Adrenal gland (tissue), 12 donors: ENCODE data around the gene PHETA2. TPM values are rescaled to one million over a fixed set of nuclear protein-coding genes. Genes with fewer than 3 reads are reported as not detected.

Experiments
- DNase-seq, 7 donors: peaks; one replicate each; pipeline ENCODE4 v3.0.0-alpha.2; 2019 to 2020
- H3K27ac ChIP-seq, 5 donors: fragments of 200-600 bp; sonication (generic) in 4 of 5; 1 replicate in 3 of 5; 2 replicates in 2 of 5; pipeline versions ENCODE4 v1.5.1 to v1.8.0; 2016 to 2020; ENCODE audit warnings: mild to moderate bottlenecking in 1 of 5
- H3K27me3 ChIP-seq: fragments of 200-600 bp; 2 replicates; pipeline ENCODE4 v1.8.0; 2021
- H3K36me3 ChIP-seq, 2 donors: fragments of 200-600 bp; replicated peaks in 1 of 2; 1 replicate in 1 of 2; 2 replicates in 1 of 2; pipeline versions ENCODE4 v1.5.1 to v1.8.0; 2018 to 2022
- H3K4me1 ChIP-seq, 2 donors: fragments of 200-600 bp; replicated peaks in 1 of 2; 1 replicate in 1 of 2; 2 replicates in 1 of 2; pipeline versions ENCODE4 v1.5.1 to v1.8.0; 2018 to 2021
- H3K4me3 ChIP-seq, 4 donors: fragments of 200-600 bp; sonication (generic) in 3 of 4; one replicate each; pipeline ENCODE4 v1.5.1; 2016 to 2018
- H3K9me3 ChIP-seq, 3 donors: fragments of 200-600 bp; sonication (generic) in 1 of 3; replicated peaks in 1 of 3; 1 replicate in 2 of 3; 2 replicates in 1 of 3; pipeline versions ENCODE4 v1.5.1 to v1.8.0; 2016 to 2021
- CTCF ChIP-seq, 6 experiments: fragments of 450-650 bp in 4 of 6; fragments of 200-600 bp in 2 of 6; sonication (generic) in 1 of 6; IDR thresholded peaks; 1 replicate in 5 of 6; 2 replicates in 1 of 6; pipeline versions ENCODE4 v1.5.1 to v1.8.0; 2016 to 2021; ENCODE audit warnings: antibody characterized with exemption in 6 of 6, mild to moderate bottlenecking in 2 of 6, moderate library complexity in 1 of 6
- POLR2A ChIP-seq, 2 donors: fragments of 450-650 bp; IDR thresholded peaks; one replicate each; pipeline ENCODE4 v1.6.1; 2017; ENCODE audit warnings: antibody characterized with exemption in 2 of 2, mild to moderate bottlenecking in 2 of 2, moderate library complexity in 1 of 2
- WGBS, 4 donors: extraction: QIAGEN DNeasy Blood & Tissue Kit in 2 of 4; methylation state at CpG; one replicate each; pipeline versions ENCODE4 v1.1.5 to v1.1.7; 2013 to 2017; 5-methylcytosine and 5-hydroxymethylcytosine counted together
- intact Hi-C, 2 donors: fragments of 100-400 bp; cut with DNase I; formaldehyde crosslinking; loops; one replicate each; pipeline versions ENCODE4 v1.14.1 to v1.15.0; 2022 to 2023
- polyA plus RNA-seq, 3 donors: library from polyadenylated mRNA; stranded (reverse); fragments of 200-250 nt in 2 of 3; fragments of 350-450 nt in 1 of 3; fragmentation: Illumina TruSeq in 1 of 3; extraction: RNeasy Lipid Tissue Mini Kit (QIAGEN cat#74804) in 1 of 3; gene quantifications; one replicate each; pipeline ENCODE4 v1.2.3, GENCODE V29; 2013 to 2014
- total RNA-seq, 9 donors: library from RNA; depleted of rRNA in 4 of 9; stranded (reverse); fragments of >200 nt in 4 of 9; fragments of 120-200 nt in 1 of 9; fragmentation: NEBNext Ultra II Directional in 1 of 9; extraction: Animal tissue kit (Norgen Biotek cat#: 25700) in 1 of 9; gene quantifications; one replicate each; pipeline versions ENCODE4 v1.1.0 to v1.2.4, GENCODE V29; 2013 to 2023
- donor health status: healthy with polysubstance abuse.
- donor health status: Bipolar disorder and iron deficiency.
- donor health status: DM: yes; HTN: yes; CAD: no.
- donor health status: DM: no; HTN: no; CAD: no.
- donor health status: DM: no; HTN: no; CAD: no.
- donor health status: DM: yes; HTN: yes; CAD: no.

PHETA2 gene
- total and polyA plus RNA-seq, 12 donors = 2.5 to 14.3 (median 7.0) TPM

GRCh38 chr22:42033263-42034181 is 40.5 kb upstream of the PHETA2 start:
- Histone ChIP-seq H3K27ac (no peak overlapping the region), H3K27me3 (no peaks in the 10 kb centered on the region), H3K4me1 (no peaks in the 10 kb centered on the region), H3K4me3 (no peak overlapping the region), H3K36me3 (no peaks in the 10 kb centered on the region), H3K9me3 (no peaks in the 10 kb centered on the region)
- intact Hi-C loops = loop anchor here in 1 of 2 donors (10.0 kb wide), 1 partner anchor 121 kb away; no protein-coding TSS in a partner anchor
- TF ChIP-seq POLR2A (IDR thresholded peaks at IDR 0.05) (no peak), CTCF (IDR thresholded peaks at IDR 0.05) (no peak)
- WGBS, 4 donors = 80 to 91% (median 85%) methylated on average over 2 to 5 of the region's 5 CpGs
- no peak for DNase-seq

DNA sequence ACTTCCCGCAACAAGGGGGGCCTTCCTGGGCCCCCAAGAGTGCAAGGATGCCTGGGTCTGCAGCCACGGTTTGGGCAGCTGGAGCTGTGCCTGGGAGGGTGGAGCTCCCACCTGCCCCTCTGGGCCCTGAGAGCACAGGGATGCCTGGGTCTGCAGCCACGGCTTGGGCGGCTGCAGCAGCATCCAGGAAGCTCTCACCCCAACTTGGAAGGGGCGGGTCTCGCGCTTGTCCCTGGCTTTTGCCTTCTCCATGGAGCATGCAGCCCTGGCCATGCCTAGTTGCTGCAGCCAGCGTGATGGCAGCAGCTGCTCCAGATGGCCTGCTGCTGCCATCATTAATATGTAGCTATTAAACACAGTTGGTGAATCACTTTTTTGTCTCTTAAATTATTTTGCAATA is 38.8 kb upstream of the PHETA2 start:
- WGBS, 4 donors = 69 to 92% (median 75%) methylated on average over 3 to 8 of the region's 8 CpGs
- intact Hi-C loops = loop anchor here in 1 of 2 donors (10.0 kb wide), 1 partner anchor 120 kb away; no protein-coding TSS in a partner anchor

DNA sequence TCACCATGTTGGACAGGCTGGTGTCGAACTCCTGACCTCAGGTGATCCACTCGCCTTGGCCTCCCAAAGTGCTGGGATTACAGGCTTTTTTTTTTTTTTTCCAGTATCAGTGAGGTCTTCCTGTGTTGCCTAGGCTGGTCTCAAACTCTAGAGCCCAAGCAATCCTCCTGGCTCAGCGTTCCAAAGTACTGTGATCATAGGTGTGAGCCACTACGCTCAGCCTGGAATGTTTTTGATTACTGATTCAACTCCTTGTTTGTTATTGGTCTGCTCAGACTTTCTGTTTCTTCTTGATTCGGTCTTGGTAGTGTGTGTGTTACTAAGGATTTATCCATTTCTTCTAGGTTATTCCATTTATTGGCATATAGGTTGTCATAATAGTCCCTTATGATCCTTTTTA is 34.8 kb upstream of the PHETA2 start:
- intact Hi-C loops = loop anchor here in 1 of 2 donors (10.0 kb wide), 1 partner anchor 116 kb away; no protein-coding TSS in a partner anchor
- TF ChIP-seq CTCF (IDR thresholded peaks at IDR 0.05) (no peak), POLR2A (IDR thresholded peaks at IDR 0.05) (no peak)
- no peaks in the 10 kb centered on the region for H3K27me3 ChIP-seq
- no peak for DNase-seq
- 93 to 99% (median 96%) methylated on average over 5 of the region's 5 CpGs for WGBS, 4 donors
- H3K27ac ChIP-seq = no peak overlapping the region
- H3K9me3 ChIP-seq = peaks cover 0 to 4% (median 0%) of the 10 kb centered on the region in 3 donors
- no peak overlapping the region for H3K4me3 ChIP-seq
- H3K36me3 ChIP-seq = no peaks in the 10 kb centered on the region
- no peaks in the 10 kb centered on the region for H3K4me1 ChIP-seq

More for the DNA sequence above, 38.8 kb upstream of the PHETA2 start:
- no peaks in the 10 kb centered on the region for H3K9me3 ChIP-seq
- H3K4me1 ChIP-seq = no peaks in the 10 kb centered on the region
- H3K27me3 ChIP-seq = no peaks in the 10 kb centered on the region
- TF ChIP-seq POLR2A (IDR thresholded peaks at IDR 0.05) (no peak), CTCF (IDR thresholded peaks at IDR 0.05) (no peak)
- H3K36me3 ChIP-seq = no peaks in the 10 kb centered on the region
- no peak overlapping the region for H3K27ac ChIP-seq
- no peak overlapping the region for H3K4me3 ChIP-seq
- DNase-seq = no peak

GRCh38 chr22:42041784-42042183 is 32.3 kb upstream of the PHETA2 start:
- no peaks in the 10 kb centered on the region for H3K4me1 ChIP-seq
- no peaks in the 10 kb centered on the region for H3K36me3 ChIP-seq
- no peak overlapping the region for H3K27ac ChIP-seq
- H3K27me3 ChIP-seq = no peaks in the 10 kb centered on the region
- H3K9me3 ChIP-seq = peaks cover 0 to 4% (median 0%) of the 10 kb centered on the region in 3 donors
- DNase-seq = no peak
- no peak for TF ChIP-seq POLR2A (IDR thresholded peaks at IDR 0.05)
- TF ChIP-seq CTCF (IDR thresholded peaks at IDR 0.05) = no peak
- no peak overlapping the region for H3K4me3 ChIP-seq
- intact Hi-C loops = no loop called here
